Spleen (tissue), 11 donors: ENCODE results near the gene HOXC12. TPM values are rescaled to one million over a fixed set of nuclear protein-coding genes. Genes with fewer than 3 reads are reported as not detected.

ENCODE experiments used
- DNase-seq: peaks from one replicate; pipeline ENCODE4 v3.0.0-alpha.2; 2020
- H3K27ac ChIP-seq, 8 donors: fragments of 200-600 bp; sonication (generic) in 7 of 8; 1 replicate in 4 of 8; 2 replicates in 4 of 8; pipeline versions ENCODE4 v1.5.0 to v1.8.0; 2016 to 2021; ENCODE audit warnings: inconsistent platforms in 4 of 8, mild to moderate bottlenecking in 4 of 8, moderate library complexity in 1 of 8
- H3K27me3 ChIP-seq, 7 donors: fragments of 200-600 bp; sonication (generic) in 6 of 7; replicated peaks in 1 of 7; 1 replicate in 4 of 7; 2 replicates in 3 of 7; pipeline versions ENCODE4 v1.5.0 to v1.8.0; 2016 to 2021; ENCODE audit warnings: inconsistent platforms in 3 of 7, mild to moderate bottlenecking in 1 of 7
- H3K36me3 ChIP-seq, 6 donors: fragments of 200-600 bp; sonication (generic) in 5 of 6; 1 replicate in 4 of 6; 2 replicates in 2 of 6; pipeline versions ENCODE4 v1.5.0 to v1.8.0; 2016 to 2021; ENCODE audit warnings: inconsistent platforms in 2 of 6
- H3K4me1 ChIP-seq, 6 donors: fragments of 200-600 bp; sonication (generic) in 5 of 6; 1 replicate in 3 of 6; 2 replicates in 3 of 6; pipeline versions ENCODE4 v1.5.0 to v1.8.0; 2016 to 2021; ENCODE audit warnings: inconsistent platforms in 3 of 6
- H3K4me3 ChIP-seq, 8 donors: fragments of 200-600 bp; sonication (generic) in 7 of 8; 1 replicate in 4 of 8; 2 replicates in 4 of 8; pipeline versions ENCODE4 v1.5.0 to v1.8.0; 2016 to 2021; ENCODE audit warnings: inconsistent platforms in 4 of 8, mild to moderate bottlenecking in 4 of 8, moderate library complexity in 2 of 8
- H3K9me3 ChIP-seq, 8 donors: fragments of 200-600 bp; sonication (generic) in 7 of 8; 1 replicate in 4 of 8; 2 replicates in 4 of 8; pipeline versions ENCODE4 v1.5.0 to v1.8.0; 2016 to 2021; ENCODE audit warnings: inconsistent platforms in 4 of 8
- POLR2A ChIP-seq, 3 donors: fragments of 450-650 bp; IDR thresholded peaks; one replicate each; pipeline ENCODE4 v1.5.1; 2017; ENCODE audit warnings: antibody characterized with exemption in 3 of 3, mild to moderate bottlenecking in 1 of 3
- POLR2AphosphoS5 ChIP-seq, 3 donors: sonication (generic); formaldehyde crosslinking; IDR thresholded peaks; one replicate each; pipeline ENCODE4 v1.5.1; 2017; ENCODE audit warnings: antibody characterized with exemption in 3 of 3
- WGBS, 5 donors: extraction: QIAGEN DNeasy Blood & Tissue Kit in 3 of 5; methylation state at CpG; one replicate each; pipeline versions ENCODE4 v1.1.5 to v1.1.7; 2013 to 2018; 5-methylcytosine and 5-hydroxymethylcytosine counted together
- intact Hi-C: fragments of 100-400 bp; cut with DNase I; formaldehyde crosslinking; loops from one replicate; pipeline ENCODE4 v1.15.0; 2023; ENCODE audit warnings: low total_unique reads
- polyA plus RNA-seq, 3 donors: library from polyadenylated mRNA; stranded (reverse); fragments of 200-250 nt; gene quantifications; one replicate each; pipeline ENCODE4 v1.2.1, GENCODE V29; 2013
- total RNA-seq, 7 donors: library from RNA; depleted of rRNA in 3 of 7; stranded (reverse); fragments of >200 nt in 3 of 7; fragmentation: NEBNext Ultra II Directional in 4 of 7; extraction: Animal tissue kit (Norgen Biotek cat#: 25700) in 4 of 7; gene quantifications; one replicate each; pipeline versions ENCODE4 v1.1.0 to v1.2.1, GENCODE V29; 2016 to 2021
- TF ChIP-seq, protein P1 (sequence below), 11 experiments: fragments of 200-600 bp in 7 of 11; fragments of 450-650 bp in 4 of 11; sonication (generic) in 4 of 11; IDR thresholded peaks in 8 of 11; conservative IDR thresholded peaks in 3 of 11; 1 replicate in 7 of 11; 2 replicates in 4 of 11; pipeline versions ENCODE4 v1.4.0 to v1.8.0; 2016 to 2021; ENCODE audit warnings: antibody characterized with exemption in 11 of 11, inconsistent platforms in 4 of 11, mild to moderate bottlenecking in 1 of 11
- donor health status: healthy with polysubstance abuse.
- donor health status: DM: no; HTN: no; CAD: no; lungs with moderate emphysema.
- donor health status: DM: no; HTN: no; CAD: no.
- donor health status: Bipolar disorder and iron deficiency.
- donor health status: healthy.
- donor health status: DM: no; HTN: no; CAD: no.
- donor health status: DM: yes; HTN: yes; CAD: no.

The HOXC12 gene
- total and polyA plus RNA-seq, 10 donors: not detected

GRCh38 chr12:53984901-53985691, 30.4 kb downstream of the HOXC12 start, which contains the start of gene HOXC10:
Gene HOXC10, plus strand, starts transcription at chr12:53985146. Its CDS starts 114 bp downstream, at chr12:53985260.
- intact Hi-C loops: no loop called here
- DNase-seq: no peak
- WGBS, 5 donors: 4 to 8% (median 7%) methylated on average over 49 to 55 of the region's 55 CpGs
- H3K4me1 ChIP-seq: peaks cover 13 to 48% (median 33%) of the 10 kb centered on the region in 6 donors
- H3K9me3 ChIP-seq: peaks cover 0 to 12% (median 0%) of the 10 kb centered on the region in 8 donors
- no peak within 1 kb of the TSS for H3K27ac ChIP-seq
- peak within 1 kb of the TSS in 4 of 8 donors; percentile 6 to 53 (median 12) for H3K4me3 ChIP-seq
- no peak for TF ChIP-seq POLR2A (IDR thresholded peaks at IDR 0.05)
- TF ChIP-seq POLR2AphosphoS5 (IDR thresholded peaks at IDR 0.05): no peak
- TF ChIP-seq, protein P1, sequence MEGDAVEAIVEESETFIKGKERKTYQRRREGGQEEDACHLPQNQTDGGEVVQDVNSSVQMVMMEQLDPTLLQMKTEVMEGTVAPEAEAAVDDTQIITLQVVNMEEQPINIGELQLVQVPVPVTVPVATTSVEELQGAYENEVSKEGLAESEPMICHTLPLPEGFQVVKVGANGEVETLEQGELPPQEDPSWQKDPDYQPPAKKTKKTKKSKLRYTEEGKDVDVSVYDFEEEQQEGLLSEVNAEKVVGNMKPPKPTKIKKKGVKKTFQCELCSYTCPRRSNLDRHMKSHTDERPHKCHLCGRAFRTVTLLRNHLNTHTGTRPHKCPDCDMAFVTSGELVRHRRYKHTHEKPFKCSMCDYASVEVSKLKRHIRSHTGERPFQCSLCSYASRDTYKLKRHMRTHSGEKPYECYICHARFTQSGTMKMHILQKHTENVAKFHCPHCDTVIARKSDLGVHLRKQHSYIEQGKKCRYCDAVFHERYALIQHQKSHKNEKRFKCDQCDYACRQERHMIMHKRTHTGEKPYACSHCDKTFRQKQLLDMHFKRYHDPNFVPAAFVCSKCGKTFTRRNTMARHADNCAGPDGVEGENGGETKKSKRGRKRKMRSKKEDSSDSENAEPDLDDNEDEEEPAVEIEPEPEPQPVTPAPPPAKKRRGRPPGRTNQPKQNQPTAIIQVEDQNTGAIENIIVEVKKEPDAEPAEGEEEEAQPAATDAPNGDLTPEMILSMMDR (IDR thresholded peaks at IDR 0.05 in 8 of 11, conservative IDR thresholded peaks at IDR 0.05 in 3 of 11): peak in 7 of 11 experiments; percentile 19 to 52 (median 37)
- H3K36me3 ChIP-seq: no peaks in the 10 kb centered on the region
- H3K27me3 ChIP-seq: peaks cover 34 to 100% (median 100%) of the 10 kb centered on the region in 7 donors

DNA sequence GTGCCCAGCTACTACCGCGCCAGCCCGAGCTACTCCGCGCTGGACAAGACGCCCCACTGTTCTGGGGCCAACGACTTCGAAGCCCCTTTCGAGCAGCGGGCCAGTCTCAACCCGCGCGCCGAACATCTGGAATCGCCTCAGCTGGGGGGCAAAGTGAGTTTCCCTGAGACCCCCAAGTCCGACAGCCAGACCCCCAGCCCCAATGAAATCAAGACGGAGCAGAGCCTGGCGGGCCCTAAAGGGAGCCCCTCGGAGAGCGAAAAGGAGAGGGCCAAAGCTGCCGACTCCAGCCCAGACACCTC, 30.9 kb downstream of the HOXC12 start:
- intact Hi-C loops: no loop called here
- H3K4me1 ChIP-seq: peaks cover 13 to 48% (median 33%) of the 10 kb centered on the region in 6 donors
- peaks cover 0 to 12% (median 0%) of the 10 kb centered on the region in 8 donors for H3K9me3 ChIP-seq
- H3K4me3 ChIP-seq: peak overlapping the region in 3 of 8 donors; percentile 9 to 53 (median 16)
- H3K36me3 ChIP-seq: no peaks in the 10 kb centered on the region
- DNase-seq: no peak
- TF ChIP-seq POLR2A (IDR thresholded peaks at IDR 0.05) (no peak), POLR2AphosphoS5 (IDR thresholded peaks at IDR 0.05) (no peak)
- TF ChIP-seq, protein P1 (IDR thresholded peaks at IDR 0.05 in 8 of 11, conservative IDR thresholded peaks at IDR 0.05 in 3 of 11): no peak
- WGBS, 5 donors: 0 to 12% (median 9%) methylated on average over 2 to 21 of the region's 21 CpGs
- no peak overlapping the region for H3K27ac ChIP-seq
- peaks cover 31 to 100% (median 100%) of the 10 kb centered on the region in 7 donors for H3K27me3 ChIP-seq

DNA sequence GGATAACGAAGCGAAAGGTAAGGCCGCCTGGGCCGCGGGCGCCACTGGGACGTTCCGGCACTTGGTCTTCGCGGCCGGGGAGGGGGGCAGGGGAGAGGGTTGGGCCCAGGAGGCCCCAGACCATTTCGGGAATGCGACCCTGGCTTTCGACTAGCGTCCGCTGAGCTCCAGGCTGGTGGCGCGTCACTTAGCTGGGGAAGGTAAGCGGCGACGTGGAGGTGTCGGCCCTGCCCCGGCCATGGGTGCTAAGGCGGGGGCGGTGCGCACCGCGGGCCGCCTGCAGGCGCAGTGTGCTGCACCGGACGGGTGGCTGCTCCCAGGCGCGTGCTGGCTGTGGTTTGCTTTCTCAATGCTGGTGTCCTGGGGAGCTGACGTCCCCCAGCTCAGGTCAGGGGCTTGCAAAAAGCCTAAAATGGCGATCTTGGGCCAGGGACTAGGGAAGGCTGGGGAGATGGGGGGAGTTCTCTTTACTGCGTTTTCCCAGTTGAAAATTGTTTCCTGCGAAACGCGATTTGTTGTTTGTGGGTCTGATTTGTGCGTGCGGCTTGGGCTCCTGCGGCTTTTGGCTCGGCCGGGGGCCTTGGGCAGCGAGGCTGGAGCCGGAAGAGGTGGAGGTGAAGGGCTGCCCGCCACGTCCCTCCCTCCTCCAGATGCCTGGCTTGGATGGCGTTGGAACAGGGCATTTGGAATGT, 31.4 kb downstream of the HOXC12 start:
- WGBS, 5 donors: 2 to 6% (median 5%) methylated on average over 18 to 50 of the region's 50 CpGs
- DNase-seq: no peak
- Histone ChIP-seq H3K27ac (no peak overlapping the region), H3K4me1 (peaks cover 13 to 48% (median 33%) of the 10 kb centered on the region in 6 donors), H3K36me3 (no peaks in the 10 kb centered on the region), H3K4me3 (peak overlapping the region in 3 of 8 donors; percentile 9 to 53 (median 16)), H3K9me3 (peaks cover 0 to 12% (median 0%) of the 10 kb centered on the region in 8 donors), H3K27me3 (peaks cover 31 to 100% (median 100%) of the 10 kb centered on the region in 7 donors)
- intact Hi-C loops: no loop called here
- TF ChIP-seq POLR2AphosphoS5 (IDR thresholded peaks at IDR 0.05) (no peak), POLR2A (IDR thresholded peaks at IDR 0.05) (no peak)

DNA sequence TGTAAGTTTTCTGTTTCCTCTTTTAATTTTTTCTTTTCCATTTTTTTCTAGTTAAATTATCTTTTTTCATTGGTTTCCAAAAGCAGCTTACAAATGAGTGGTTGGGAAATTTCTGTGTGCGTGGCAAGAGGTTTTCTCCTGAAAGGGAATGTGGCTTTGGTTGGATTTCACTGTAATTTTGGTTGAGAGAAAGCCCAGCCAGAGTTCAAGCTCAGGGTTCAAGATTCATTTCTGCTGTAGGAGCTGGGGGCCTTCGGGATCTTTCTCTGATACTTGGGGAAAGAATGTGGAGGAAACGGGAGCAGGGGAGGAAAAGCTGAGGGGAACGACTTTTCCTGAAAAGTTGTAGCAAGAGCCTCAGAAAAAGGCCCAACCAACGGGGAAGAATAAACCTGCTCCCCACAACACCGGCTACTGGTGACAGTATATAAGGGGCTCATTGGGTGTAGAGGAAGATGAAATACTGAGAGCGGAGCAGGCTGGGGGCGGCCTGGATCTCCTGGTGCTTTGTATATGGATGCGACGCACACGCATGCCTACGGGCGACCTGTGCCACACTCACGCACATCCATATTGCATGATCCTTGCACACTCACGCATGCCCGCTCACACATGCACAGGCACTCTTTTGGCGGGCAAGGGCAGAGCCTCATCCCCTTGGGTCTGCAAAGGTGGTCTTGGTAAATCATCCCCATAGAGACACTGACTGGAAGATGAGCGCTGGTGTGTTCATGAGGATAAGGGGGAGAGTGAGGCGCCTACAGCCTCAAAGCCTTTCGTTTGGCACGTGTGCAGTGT, 32.2 kb downstream of the HOXC12 start:
- 19 to 27% (median 23%) methylated on average over 21 of the region's 21 CpGs for WGBS, 5 donors
- Histone ChIP-seq H3K36me3 (no peaks in the 10 kb centered on the region), H3K27ac (no peak overlapping the region), H3K27me3 (peaks cover 31 to 100% (median 100%) of the 10 kb centered on the region in 7 donors), H3K9me3 (peaks cover 0 to 12% (median 0%) of the 10 kb centered on the region in 8 donors), H3K4me1 (peaks cover 13 to 48% (median 33%) of the 10 kb centered on the region in 6 donors), H3K4me3 (no peak overlapping the region)
- TF ChIP-seq POLR2A (IDR thresholded peaks at IDR 0.05): no peak
- TF ChIP-seq, protein P1 (IDR thresholded peaks at IDR 0.05 in 8 of 11, conservative IDR thresholded peaks at IDR 0.05 in 3 of 11): no peak
- no peak for TF ChIP-seq POLR2AphosphoS5 (IDR thresholded peaks at IDR 0.05)
- no peak for DNase-seq
- intact Hi-C loops: no loop called here
